Stimulated activated naive B cell treated with anti-CD40 and anti-IgM and Interleukin-4, amounts not matched to agents 10 μg/mL and 1 μg/mL and 100 μg/mL, for 72 hours (primary cell): Measurements from ENCODE around the gene PLEKHF1.
"Not testable (repeated sequence)": the region's sequence is repeated elsewhere in the genome, so short reads cannot be mapped to it uniquely, and the experiment has no call there.

ENCODE experiments used
- ATAC-seq, 2 donors: fragments of 150-1000 bp; cut with Tn5 transposase; replicated peaks; 2 replicates each; pipeline ENCODE4 v1.10.0; 2021; ENCODE audit warnings: moderate library complexity in 1 of 2
- DNase-seq: peaks from one replicate; pipeline ENCODE4 v3.0.0; 2021
- H3K27ac Mint-ChIP-seq: one replicate; pipeline ENCODE4 v1.8.0; 2022; ENCODE audit warnings: mild to moderate bottlenecking, mixed read lengths
- H3K27me3 Mint-ChIP-seq, 2 donors: one replicate each; pipeline ENCODE4 v1.8.0; 2022; ENCODE audit warnings: mixed read lengths in 2 of 2
- H3K36me3 Mint-ChIP-seq, 2 donors: one replicate each; pipeline ENCODE4 v1.8.0; 2022; ENCODE audit warnings: mixed read lengths in 2 of 2, mild to moderate bottlenecking in 1 of 2
- H3K4me1 Mint-ChIP-seq, 2 donors: one replicate each; pipeline ENCODE4 v1.8.0; 2022; ENCODE audit warnings: mixed read lengths in 2 of 2, mild to moderate bottlenecking in 1 of 2
- H3K4me3 Mint-ChIP-seq, 2 donors: one replicate each; pipeline ENCODE4 v1.8.0; 2022; ENCODE audit warnings: mild to moderate bottlenecking in 2 of 2, mixed read lengths in 2 of 2, moderate library complexity in 1 of 2
- H3K9me3 Mint-ChIP-seq, 2 donors: one replicate each; pipeline ENCODE4 v1.8.0; 2022; ENCODE audit warnings: mixed read lengths in 2 of 2, mild to moderate bottlenecking in 1 of 2

PLEKHF1 gene

DNA sequence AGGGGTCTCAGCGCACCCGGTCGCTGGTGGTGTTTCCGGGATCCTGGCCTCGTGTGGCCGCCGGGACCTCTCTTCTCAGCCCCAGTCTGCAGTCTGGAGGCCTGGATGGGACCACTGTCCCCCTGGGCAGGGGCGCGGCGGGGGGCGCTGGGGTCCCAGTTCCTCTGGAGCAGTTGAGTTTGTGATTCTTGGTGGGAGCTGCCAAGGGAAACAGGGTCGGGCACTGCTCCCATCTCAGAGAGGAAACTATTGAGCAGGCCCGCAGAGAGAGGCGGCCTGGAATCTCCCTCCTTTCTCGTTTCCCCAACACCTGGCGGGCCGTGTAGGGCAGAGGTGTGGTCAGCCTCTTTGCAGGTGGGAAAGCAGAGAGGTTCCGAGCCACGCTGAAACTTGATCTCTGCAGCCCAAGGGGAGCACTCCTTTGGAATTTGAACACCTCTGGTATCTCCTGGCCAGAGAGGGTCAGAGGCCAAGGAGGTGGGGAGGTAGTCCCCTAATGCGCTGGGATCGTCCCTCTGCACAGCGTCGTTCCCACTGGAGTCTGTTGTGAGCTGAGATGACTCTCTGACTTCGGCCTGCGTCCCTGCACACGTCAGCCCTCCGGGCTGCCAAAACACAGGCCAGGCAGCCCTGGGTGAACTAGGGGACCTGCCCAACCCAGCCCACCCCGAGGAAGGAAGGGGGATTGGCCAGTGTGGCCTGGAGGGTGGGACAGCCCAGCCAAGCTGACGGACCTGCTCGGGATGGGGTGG, 741 bp downstream of the PLEKHF1 start:
- Mint-ChIP-seq H3K27me3 (no peaks in the 10 kb centered on the region), H3K4me1 (peaks cover 18 to 49% of the 10 kb centered on the region in 2 donors), H3K9me3 (no peaks in the 10 kb centered on the region), H3K36me3 (peaks cover 1 to 3% of the 10 kb centered on the region in 2 donors), H3K4me3 (peak overlapping the region; percentile 73 to 87), H3K27ac (peak overlapping the region; percentile 37)
- ATAC-seq: peak; percentile 43 to 62
- peak; percentile 28 for DNase-seq

DNA sequence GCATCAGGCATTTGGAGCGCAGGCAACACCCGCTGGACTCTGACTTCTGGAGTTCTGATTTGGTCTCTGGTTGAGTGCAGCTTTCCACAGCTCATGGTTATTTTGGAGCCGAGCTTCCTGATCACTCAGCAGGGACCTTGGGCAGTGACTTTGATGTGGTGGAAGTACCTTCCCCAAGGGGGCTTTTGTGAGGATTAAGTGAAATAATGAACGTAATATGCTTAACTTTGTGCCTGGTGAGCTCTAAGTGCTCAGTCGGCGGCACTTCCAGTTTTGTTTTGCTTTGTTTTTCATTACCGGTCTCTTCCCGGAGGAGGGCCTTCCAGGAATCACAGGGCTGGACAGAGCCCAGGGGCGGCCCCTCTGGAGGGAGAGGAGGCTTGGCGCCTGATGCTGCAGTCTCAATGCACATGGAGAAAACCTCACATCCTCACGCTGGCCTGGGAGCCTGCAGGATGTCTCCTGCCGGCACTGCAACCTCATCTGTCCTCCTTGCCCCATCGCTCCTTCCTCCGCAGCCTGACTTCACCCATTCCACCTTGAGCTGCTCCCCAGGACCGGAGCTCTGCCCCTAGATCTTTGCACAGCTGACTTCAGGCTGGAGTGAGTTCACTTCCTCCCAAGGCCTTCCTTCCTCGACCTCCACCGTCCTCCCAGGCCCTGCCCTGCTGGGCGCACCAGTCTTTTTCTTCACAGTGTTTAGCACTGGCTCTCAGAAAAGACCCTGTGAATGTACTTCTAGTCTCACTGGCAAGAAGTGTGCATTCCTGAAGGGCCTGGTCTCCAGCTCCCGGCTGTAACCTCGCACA, 1.5 kb downstream of the PLEKHF1 start:
- no peak for DNase-seq
- Mint-ChIP-seq H3K27me3 (no peaks in the 10 kb centered on the region), H3K9me3 (no peaks in the 10 kb centered on the region), H3K4me1 (peaks cover 26 to 57% of the 10 kb centered on the region in 2 donors), H3K27ac (no peak overlapping the region), H3K36me3 (peaks cover 4 to 9% of the 10 kb centered on the region in 2 donors), H3K4me3 (peak overlapping the region; percentile 73 to 87)
- ATAC-seq: no peak

DNA sequence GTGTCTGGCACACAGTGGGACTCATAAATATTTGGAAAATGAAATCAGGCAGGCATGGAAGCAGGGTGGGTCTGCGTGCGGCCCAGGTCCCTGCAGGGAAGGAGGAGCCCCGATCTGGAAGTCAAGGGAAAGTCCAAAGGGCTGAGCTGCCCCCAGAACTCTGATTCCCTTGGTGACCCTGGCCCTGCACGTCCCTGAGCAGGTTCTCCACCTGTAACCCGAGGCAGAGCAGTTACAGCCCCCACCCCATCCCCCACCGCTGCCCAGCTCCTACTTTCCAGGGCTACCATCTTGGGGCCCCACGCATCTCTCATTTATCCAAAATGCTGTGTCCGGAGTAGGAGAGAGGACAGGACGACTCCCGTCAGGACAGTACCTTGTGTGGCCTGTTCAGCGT, 2.1 kb downstream of the PLEKHF1 start:
- Mint-ChIP-seq H3K9me3 (no peaks in the 10 kb centered on the region), H3K27me3 (no peaks in the 10 kb centered on the region), H3K4me1 (peaks cover 32 to 63% of the 10 kb centered on the region in 2 donors), H3K4me3 (peak overlapping the region in 1 of 2 donors; percentile 73), H3K36me3 (peaks cover 4 to 13% of the 10 kb centered on the region in 2 donors), H3K27ac (no peak overlapping the region)
- DNase-seq: no peak
- ATAC-seq: no peak

DNA sequence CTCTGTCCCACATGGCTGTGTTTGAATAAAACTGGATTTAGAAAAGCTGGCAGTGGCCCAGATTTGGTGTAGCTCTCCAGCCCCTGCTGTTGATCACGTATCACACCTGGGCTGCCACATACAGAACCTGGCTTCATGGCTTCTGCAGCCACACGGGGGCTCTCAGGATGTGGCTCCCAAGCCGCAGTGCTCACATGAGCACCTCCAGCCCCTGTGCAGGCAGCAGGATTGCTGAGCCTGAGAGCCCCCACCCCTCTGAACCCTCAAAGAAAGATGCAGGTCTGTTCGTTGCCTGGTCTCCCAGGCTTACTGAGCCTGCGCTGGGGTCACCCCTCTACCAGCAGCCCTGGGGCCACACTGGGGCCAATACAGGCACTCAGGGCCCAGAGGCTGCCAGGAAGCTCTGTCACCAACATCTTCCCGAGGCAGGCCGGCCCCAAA, 2.7 kb downstream of the PLEKHF1 start:
- H3K9me3 Mint-ChIP-seq: no peaks in the 10 kb centered on the region
- DNase-seq: no peak
- H3K4me1 Mint-ChIP-seq: peaks cover 36 to 68% of the 10 kb centered on the region in 2 donors
- no peaks in the 10 kb centered on the region for H3K27me3 Mint-ChIP-seq
- peaks cover 4 to 14% of the 10 kb centered on the region in 2 donors for H3K36me3 Mint-ChIP-seq
- no peak overlapping the region for H3K27ac Mint-ChIP-seq
- no peak overlapping the region for H3K4me3 Mint-ChIP-seq
- no peak for ATAC-seq

DNA sequence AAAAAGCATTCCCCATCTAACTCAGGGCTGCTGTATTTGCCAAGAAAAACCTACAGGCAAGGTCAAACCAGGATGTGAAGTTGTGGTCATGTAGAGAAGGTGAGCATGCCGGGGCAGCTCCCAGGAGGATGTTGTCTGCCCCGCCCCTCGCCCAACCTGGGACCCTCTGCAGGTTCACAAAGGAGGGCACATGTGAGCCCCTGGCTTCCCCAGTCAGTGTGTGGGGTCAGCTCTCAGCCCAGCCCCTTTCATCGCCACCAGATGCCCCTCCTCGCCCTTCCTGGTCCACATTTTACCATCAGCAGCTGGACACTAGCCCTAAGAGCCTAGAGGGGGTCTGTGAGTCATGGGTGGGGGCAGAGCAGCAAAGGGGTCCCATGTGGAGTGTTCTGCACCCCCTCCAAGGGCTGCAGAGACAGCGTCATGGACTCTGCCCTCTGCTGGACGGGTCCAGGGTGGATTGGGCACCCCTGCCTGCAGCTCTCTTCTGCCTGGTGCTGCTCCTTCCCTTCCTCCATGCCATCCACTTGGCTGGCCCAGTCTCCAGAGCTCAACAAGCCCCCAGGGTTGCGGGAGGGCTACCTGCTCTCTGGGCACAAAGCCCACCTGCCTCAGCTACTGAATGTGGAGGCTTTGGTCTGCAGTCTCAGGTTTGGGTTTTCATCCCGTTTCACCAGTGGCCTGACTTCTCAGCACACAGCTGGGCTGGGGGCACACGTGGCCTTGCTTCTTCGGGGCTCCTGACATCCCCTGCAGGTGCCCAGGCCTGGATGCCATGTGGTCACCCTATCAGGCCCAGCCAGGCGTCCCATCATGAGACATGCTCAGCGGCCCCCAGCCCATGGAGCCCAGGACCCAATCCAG, 3.7 kb downstream of the PLEKHF1 start:
- Mint-ChIP-seq H3K9me3 (no peaks in the 10 kb centered on the region), H3K27me3 (no peaks in the 10 kb centered on the region), H3K36me3 (peaks cover 4 to 20% of the 10 kb centered on the region in 2 donors), H3K4me3 (no peak overlapping the region), H3K4me1 (peaks cover 45 to 78% of the 10 kb centered on the region in 2 donors), H3K27ac (no peak overlapping the region)
- DNase-seq: no peak
- no peak for ATAC-seq

DNA sequence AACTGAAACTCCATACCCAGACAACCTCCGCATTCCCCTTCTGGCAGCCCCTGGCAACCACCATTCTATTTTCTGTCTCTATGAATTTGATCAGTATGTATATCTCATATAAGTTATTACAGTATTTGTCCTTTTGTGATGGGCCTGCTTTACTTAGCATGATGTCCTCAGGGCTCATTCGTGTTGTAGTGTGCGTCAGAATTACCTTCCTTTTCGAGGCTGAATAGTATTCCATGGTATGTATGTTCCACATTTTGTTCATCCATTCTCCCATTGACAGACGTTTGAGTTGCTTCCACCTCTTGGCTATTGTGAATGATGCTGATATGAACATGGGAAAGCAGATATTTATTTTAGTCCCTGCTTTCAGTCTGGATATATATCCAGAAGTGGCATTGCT, 5.0 kb downstream of the PLEKHF1 start:
- H3K27ac Mint-ChIP-seq: no peak overlapping the region
- H3K9me3 Mint-ChIP-seq: no peaks in the 10 kb centered on the region
- DNase-seq: no peak
- H3K27me3 Mint-ChIP-seq: no peaks in the 10 kb centered on the region
- H3K4me1 Mint-ChIP-seq: peaks cover 41 to 69% of the 10 kb centered on the region in 2 donors
- no peak for ATAC-seq
- no peak overlapping the region for H3K4me3 Mint-ChIP-seq
- H3K36me3 Mint-ChIP-seq: peaks cover 4 to 20% of the 10 kb centered on the region in 2 donors

DNA sequence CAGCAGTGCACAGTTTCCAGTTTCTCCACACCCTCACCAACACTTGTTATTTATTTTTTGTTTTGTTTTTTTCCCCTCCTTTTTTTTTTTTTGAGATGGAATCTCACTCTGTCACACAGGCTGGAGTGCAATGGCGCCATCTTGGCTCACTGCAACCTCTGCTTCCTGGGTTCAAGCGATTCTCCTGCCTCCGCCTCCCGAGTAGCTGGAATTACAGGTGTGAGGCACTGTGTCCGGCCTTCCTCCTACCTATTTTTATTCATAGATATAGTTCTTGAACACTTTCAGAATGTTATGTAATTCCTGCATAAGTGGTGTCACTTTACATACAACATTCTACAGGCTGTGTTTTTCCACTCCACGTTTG, 5.7 kb downstream of the PLEKHF1 start:
- H3K27me3 Mint-ChIP-seq, ATAC-seq, H3K9me3 Mint-ChIP-seq, H3K4me3 Mint-ChIP-seq, DNase-seq: not testable (repeated sequence)
- Mint-ChIP-seq H3K4me1 (peaks cover 41 to 63% of the 10 kb centered on the region in 2 donors), H3K36me3 (peaks cover 4 to 20% of the 10 kb centered on the region in 2 donors), H3K27ac (peak overlapping the region; percentile 89)

DNA sequence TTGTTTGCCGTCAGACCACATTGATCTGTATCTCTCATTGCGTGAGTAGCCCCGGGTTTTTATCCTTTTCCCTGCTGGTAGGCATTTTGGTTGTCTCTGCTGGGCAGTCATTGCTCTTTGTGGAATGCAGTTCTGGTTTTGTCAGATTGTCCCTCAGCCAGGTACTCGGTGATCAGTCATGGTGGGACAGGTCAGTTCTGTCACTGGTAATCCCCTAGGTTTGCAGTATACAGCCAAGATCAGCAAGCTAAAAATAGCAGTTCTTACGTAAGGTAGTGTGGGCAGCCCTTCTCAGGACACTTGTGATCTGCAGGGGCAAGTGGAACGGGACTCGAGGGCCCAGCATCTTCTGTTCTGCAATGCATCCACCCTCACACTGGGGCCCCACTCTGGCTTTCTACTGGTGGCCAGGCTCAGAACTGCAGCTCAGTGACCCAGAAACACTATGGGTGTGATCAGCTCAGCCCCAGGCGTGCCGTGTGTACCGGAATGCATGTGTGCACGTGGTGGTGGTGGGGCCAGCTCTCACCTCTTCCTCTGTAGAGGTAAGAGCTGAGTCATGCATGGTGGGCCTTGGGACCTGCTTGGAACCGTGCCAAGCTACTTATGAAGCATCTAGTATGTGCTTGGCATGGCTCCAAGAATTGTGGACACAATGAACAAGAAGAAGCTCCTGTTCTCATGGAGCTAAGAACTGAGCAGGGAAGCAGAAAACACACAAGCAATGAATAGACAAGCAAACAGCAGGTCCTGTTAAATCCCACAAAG, 6.3 kb downstream of the PLEKHF1 start:
- peak; percentile 72 for DNase-seq

DNA sequence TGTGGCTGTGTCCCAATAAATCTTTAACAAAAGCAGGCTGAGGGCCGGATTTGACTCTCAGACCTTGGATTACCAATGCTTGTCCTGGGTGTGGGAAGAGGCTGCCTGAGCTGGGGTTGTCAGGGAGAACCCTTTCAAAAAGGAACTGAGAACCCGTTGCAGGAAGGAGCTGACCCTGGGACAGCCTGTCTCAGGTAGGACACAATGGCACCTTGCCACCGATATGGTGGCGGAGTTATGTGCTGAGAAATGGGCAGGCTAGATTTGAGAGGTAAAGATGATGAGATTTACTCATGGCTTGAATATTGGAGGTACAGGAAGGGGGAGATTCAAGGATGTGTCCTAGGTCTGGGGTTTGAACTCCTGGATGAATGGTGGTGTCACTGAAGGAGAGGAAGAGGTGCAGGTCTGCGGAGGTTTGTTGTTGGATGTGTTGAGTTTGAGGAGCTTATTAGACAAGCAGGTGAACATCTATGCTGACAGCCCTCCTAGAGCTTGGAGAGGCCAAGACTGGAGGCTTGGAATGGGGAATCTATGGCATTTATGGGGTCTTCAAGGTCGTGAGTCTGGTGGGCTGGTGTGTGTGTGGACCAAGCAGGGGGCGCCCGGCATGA, 7.2 kb downstream of the PLEKHF1 start:
- DNase-seq: no peak
- peaks cover 9 to 28% of the 10 kb centered on the region in 2 donors for H3K36me3 Mint-ChIP-seq
- peak overlapping the region; percentile 33 to 63 for H3K4me3 Mint-ChIP-seq
- peak overlapping the region; percentile 90 for H3K27ac Mint-ChIP-seq
- peaks cover 31 to 54% of the 10 kb centered on the region in 2 donors for H3K4me1 Mint-ChIP-seq
- no peak for ATAC-seq
- no peaks in the 10 kb centered on the region for H3K27me3 Mint-ChIP-seq
- H3K9me3 Mint-ChIP-seq: no peaks in the 10 kb centered on the region

More for the DNA sequence above, 6.3 kb downstream of the PLEKHF1 start:
- H3K27ac Mint-ChIP-seq: peak overlapping the region; percentile 89
- H3K4me1 Mint-ChIP-seq: peaks cover 37 to 60% of the 10 kb centered on the region in 2 donors
- peaks cover 5 to 22% of the 10 kb centered on the region in 2 donors for H3K36me3 Mint-ChIP-seq
- no peaks in the 10 kb centered on the region for H3K27me3 Mint-ChIP-seq
- H3K4me3 Mint-ChIP-seq: peak overlapping the region; percentile 6 to 66
- ATAC-seq: peak; percentile 82 to 88
- H3K9me3 Mint-ChIP-seq: no peaks in the 10 kb centered on the region

DNA sequence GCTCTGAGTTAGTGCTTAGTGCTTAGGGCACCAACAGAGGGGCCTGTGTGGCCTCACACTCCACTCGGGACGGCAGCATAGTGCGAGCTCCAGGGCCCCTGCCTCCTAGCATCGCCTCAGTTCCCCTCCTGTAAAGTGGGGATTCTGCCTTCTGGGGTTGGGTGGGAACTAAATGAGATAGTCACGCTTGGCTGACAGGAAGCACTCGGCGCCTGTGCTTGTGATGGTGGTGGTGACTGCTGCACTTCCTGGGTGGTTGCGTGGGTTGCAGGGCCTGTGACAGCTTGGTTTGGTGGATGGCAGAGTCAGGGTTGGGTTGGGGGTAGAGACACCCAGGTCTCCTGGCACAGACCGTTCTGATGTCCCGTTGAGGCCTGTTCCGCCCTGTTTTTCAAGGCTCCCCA, 7.7 kb downstream of the PLEKHF1 start:
- Mint-ChIP-seq H3K4me3 (peak overlapping the region; percentile 33 to 63), H3K27me3 (no peaks in the 10 kb centered on the region), H3K36me3 (peaks cover 9 to 28% of the 10 kb centered on the region in 2 donors), H3K9me3 (no peaks in the 10 kb centered on the region), H3K4me1 (peaks cover 31 to 49% of the 10 kb centered on the region in 2 donors), H3K27ac (peak overlapping the region; percentile 90)
- ATAC-seq (peak; percentile 74 to 82), DNase-seq (peak; percentile 61)

DNA sequence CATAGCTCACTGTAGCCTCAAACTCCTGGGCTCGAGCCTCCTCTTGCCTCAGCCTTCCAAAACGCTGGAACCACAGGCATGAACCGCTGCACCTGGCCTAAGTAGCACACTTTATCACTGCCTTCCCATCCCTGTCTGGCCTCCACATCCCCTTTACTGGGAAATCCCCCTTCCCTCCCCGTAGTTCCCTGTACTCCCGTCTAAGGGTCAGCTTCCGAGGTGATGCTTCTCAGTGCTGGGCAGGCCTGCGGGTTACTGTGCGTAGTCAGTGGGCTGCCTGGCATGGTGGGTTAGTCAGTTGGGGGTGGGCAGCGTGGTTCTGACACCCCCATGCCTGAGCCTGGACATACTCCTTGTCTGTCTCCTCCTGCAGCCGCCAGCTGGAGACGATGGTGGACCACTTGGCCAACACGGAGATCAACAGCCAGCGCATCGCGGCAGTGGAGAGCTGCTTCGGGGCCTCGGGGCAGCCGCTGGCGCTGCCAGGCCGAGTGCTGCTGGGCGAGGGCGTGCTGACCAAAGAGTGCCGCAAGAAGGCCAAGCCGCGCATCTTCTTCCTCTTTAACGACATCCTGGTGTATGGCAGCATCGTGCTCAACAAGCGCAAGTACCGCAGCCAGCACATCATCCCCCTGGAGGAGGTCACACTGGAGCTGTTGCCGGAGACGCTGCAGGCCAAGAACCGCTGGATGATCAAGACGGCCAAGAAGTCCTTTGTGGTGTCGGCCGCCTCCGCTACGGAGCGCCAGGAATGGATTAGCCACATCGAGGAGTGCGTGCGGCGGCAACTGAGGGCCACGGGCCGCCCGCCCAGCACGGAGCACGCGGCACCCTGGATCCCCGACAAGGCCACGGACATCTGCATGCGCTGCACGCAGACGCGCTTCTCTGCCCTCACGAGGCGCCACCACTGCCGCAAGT, 8.4 kb downstream of the PLEKHF1 start:
- peaks cover 31 to 41% of the 10 kb centered on the region in 2 donors for H3K4me1 Mint-ChIP-seq
- H3K27me3 Mint-ChIP-seq: no peaks in the 10 kb centered on the region
- ATAC-seq: no peak
- H3K27ac Mint-ChIP-seq: peak overlapping the region; percentile 90
- DNase-seq: no peak
- no peaks in the 10 kb centered on the region for H3K9me3 Mint-ChIP-seq
- H3K4me3 Mint-ChIP-seq: peak overlapping the region in 1 of 2 donors; percentile 33
- H3K36me3 Mint-ChIP-seq: peaks cover 9 to 28% of the 10 kb centered on the region in 2 donors

DNA sequence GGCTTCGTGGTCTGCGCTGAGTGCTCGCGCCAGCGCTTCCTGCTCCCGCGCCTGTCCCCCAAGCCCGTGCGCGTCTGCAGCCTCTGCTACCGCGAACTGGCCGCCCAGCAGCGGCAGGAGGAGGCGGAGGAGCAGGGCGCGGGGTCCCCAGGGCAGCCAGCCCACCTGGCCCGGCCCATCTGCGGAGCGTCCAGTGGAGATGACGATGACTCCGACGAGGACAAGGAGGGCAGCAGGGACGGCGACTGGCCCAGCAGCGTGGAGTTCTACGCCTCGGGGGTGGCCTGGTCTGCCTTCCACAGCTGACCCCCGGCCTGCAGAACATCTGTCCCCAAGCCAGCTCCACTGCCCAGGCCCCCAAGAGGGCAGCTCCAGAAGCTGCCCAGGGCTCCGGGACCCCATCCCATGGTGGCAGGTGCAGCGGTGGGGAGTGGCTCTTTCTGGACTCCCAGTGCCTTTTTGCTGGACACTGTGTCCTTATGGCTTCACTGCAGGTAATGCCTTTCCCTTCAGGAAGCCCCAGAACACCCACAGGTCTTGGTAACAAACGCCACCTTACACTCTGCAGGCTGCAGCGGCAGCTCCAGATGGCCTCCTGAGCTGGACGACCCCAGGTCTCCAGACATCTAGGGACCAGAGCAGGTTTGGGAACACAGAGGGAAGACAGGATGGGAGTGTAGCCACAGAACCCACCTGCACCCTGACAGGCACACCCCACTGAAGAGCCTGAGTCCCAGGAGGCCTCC, 9.3 kb downstream of the PLEKHF1 start:
- H3K27me3 Mint-ChIP-seq: no peaks in the 10 kb centered on the region
- H3K9me3 Mint-ChIP-seq: no peaks in the 10 kb centered on the region
- peaks cover 31 to 40% of the 10 kb centered on the region in 2 donors for H3K4me1 Mint-ChIP-seq
- H3K36me3 Mint-ChIP-seq: peaks cover 9 to 28% of the 10 kb centered on the region in 2 donors
- ATAC-seq: no peak
- H3K4me3 Mint-ChIP-seq: no peak overlapping the region
- no peak for DNase-seq
- no peak overlapping the region for H3K27ac Mint-ChIP-seq
